Measurements from ENCODE around the gene SETD1B. TPM values are rescaled to one million over a fixed set of nuclear protein-coding genes. Genes with fewer than 3 reads are reported as not detected.
A peak's percentile ranks its signal among the peaks of the same experiment; 100 is the strongest.

SETD1B gene
- total RNA-seq, 4 donors from 2014 or later = 10.1 to 15.0 (median 11.6) TPM

DNA sequence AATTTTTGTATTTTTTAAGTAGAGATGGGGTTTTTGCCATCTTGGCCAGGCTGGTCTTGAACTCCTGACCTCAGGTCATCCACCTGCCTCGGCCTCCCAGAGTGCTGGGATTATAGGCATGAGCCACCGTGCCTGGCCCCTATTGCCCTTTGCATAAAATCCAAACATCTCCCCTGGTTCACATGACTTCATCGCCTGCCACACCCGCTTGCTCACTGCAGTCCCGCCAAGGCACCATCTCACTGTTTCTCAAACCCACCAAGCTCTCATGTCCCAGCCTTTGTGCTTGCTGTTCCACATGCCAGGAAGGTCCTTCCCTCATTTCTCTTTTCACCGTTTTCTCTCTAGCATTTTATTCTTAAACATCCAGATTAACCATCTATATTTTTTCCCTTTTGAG lies 20.0 kb upstream of the SETD1B start:
- WGBS, 2 donors = 42 to 54% methylated on average over 6 of the region's 6 CpGs
- no peak overlapping the region for H3K4me3 ChIP-seq (ENCODE audit: low read depth, poor library complexity, severe bottlenecking)
- no peak for DNase-seq (ENCODE audit: low spot score in 2 of 2)
- intact Hi-C loops (cut with DNase I; ENCODE audit: low total_unique reads) = no loop called here
- TF ChIP-seq, protein P1, sequence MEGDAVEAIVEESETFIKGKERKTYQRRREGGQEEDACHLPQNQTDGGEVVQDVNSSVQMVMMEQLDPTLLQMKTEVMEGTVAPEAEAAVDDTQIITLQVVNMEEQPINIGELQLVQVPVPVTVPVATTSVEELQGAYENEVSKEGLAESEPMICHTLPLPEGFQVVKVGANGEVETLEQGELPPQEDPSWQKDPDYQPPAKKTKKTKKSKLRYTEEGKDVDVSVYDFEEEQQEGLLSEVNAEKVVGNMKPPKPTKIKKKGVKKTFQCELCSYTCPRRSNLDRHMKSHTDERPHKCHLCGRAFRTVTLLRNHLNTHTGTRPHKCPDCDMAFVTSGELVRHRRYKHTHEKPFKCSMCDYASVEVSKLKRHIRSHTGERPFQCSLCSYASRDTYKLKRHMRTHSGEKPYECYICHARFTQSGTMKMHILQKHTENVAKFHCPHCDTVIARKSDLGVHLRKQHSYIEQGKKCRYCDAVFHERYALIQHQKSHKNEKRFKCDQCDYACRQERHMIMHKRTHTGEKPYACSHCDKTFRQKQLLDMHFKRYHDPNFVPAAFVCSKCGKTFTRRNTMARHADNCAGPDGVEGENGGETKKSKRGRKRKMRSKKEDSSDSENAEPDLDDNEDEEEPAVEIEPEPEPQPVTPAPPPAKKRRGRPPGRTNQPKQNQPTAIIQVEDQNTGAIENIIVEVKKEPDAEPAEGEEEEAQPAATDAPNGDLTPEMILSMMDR (IDR thresholded peaks at IDR 0.05) = no peak
- TF ChIP-seq POLR2A (IDR thresholded peaks at IDR 0.05) = no peak

DNA sequence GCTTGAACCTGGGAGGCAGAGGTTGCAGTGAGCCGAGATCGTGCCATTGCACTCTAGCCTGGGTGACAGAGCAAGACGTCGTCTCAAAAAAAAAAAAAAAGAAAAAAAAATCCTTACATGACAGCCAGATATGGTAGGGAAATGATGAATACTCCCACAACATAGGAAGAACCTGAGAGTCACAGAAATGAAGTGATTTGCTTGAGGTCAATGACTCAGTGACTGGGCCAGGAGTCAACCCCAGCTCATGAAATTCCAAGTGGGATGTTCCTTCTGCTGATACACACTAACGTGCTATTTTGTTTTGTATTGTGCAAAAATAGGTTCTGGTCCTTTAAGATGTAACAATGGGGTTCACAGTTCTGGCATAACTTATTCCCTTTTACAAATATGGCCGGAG lies 19.3 kb upstream of the SETD1B start:
- DNase-seq (ENCODE audit: low spot score in 2 of 2) = peak in 1 of 2 donors; percentile 55
- TF ChIP-seq, protein P1 (IDR thresholded peaks at IDR 0.05) = no peak
- TF ChIP-seq POLR2A (IDR thresholded peaks at IDR 0.05) = no peak
- intact Hi-C loops (cut with DNase I; ENCODE audit: low total_unique reads) = no loop called here
- H3K4me3 ChIP-seq (ENCODE audit: low read depth, poor library complexity, severe bottlenecking) = no peak overlapping the region
- WGBS, 2 donors = 27 to 29% methylated on average over 6 of the region's 6 CpGs

GRCh38 chr12:121786440-121786825 lies 17.4 kb upstream of the SETD1B start:
- intact Hi-C loops (cut with DNase I; ENCODE audit: low total_unique reads) = no loop called here
- WGBS, 2 donors = 41 to 57% methylated on average over 6 of the region's 6 CpGs
- peak in 1 of 2 donors; percentile 75 for DNase-seq (ENCODE audit: low spot score in 2 of 2)

DNA sequence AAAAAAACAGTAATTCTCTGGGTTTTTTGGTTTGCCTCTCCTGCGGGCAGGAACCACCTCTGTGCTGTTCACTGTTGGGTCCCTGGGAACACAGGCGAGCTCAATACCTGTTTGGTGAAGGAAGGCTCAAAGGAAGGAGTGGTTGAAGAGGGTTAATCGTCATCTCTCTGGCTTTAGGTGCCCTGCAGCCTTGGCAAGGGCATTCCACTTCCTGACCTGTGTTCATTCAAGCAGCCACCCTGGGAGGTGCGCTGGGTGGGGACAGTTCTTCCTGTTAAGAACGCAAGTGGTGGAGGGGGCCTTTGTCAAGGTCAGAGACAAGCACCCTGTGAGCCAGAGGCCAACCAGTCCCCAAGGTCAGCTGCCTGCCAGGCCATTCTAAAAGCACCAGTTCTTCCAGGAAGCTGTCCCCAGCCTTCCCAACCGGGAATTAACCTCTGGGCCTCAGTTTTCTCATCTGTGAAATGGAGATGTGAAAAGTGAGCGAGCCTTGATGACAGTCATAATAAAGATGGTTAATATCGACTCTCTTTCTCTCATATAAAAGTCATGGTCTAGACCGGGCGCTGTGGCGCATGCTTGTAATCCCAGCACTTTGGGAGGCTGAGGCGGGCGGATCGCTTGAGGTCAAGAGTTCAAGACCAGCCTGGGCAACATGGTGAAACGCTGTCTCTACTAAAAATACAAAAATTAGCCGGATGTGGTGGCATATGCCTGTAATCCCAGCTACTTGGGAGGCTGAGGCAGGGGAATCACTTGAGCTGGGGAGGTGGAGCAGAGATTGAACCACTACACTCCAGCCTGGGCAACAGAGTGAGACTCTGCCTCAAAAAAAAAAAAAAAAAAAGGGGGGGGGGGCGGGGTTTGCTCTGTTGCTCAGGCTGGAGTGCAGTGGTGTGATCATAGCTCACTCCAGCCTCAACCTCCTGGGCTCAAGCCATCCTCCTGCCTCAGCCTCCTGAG lies 16.5 kb upstream of the SETD1B start:
- intact Hi-C loops (cut with DNase I; ENCODE audit: low total_unique reads) = no loop called here
- TF ChIP-seq POLR2A (IDR thresholded peaks at IDR 0.05) = no peak
- TF ChIP-seq, protein P1 (IDR thresholded peaks at IDR 0.05) = no peak
- no peak overlapping the region for H3K4me3 ChIP-seq (ENCODE audit: low read depth, poor library complexity, severe bottlenecking)
- no peak for DNase-seq (ENCODE audit: low spot score in 2 of 2)
- WGBS, 2 donors = 80 to 81% methylated on average over 17 of the region's 17 CpGs

More at GRCh38 chr12:121786440-121786825, 17.4 kb upstream of the SETD1B start:
- H3K4me3 ChIP-seq (ENCODE audit: low read depth, poor library complexity, severe bottlenecking) = no peak overlapping the region
- TF ChIP-seq, protein P1 (IDR thresholded peaks at IDR 0.05) = no peak
- TF ChIP-seq POLR2A (IDR thresholded peaks at IDR 0.05) = no peak

GRCh38 chr12:121788176-121788818 lies 15.5 kb upstream of the SETD1B start:
- TF ChIP-seq, protein P1 (IDR thresholded peaks at IDR 0.05) = no peak
- TF ChIP-seq POLR2A (IDR thresholded peaks at IDR 0.05) = no peak
- no peak for DNase-seq (ENCODE audit: low spot score in 2 of 2)
- 82 to 98% methylated on average over 6 to 7 of the region's 7 CpGs for WGBS, 2 donors
- H3K4me3 ChIP-seq (ENCODE audit: low read depth, poor library complexity, severe bottlenecking) = no peak overlapping the region
- intact Hi-C loops (cut with DNase I; ENCODE audit: low total_unique reads) = no loop called here
